Measurements from ENCODE around the gene AHSG. TPM values are rescaled to one million over a fixed set of nuclear protein-coding genes. Genes with fewer than 3 reads are reported as not detected.

Gene AHSG
- total RNA-seq, 1 experiment from 2014 or later: not detected

GRCh38 chr3:186653984-186654383 lies 41.1 kb downstream of the AHSG start:
- DNase-seq: peak; percentile 65
- Histone ChIP-seq H3K27me3 (ENCODE audit: control insufficient read depth, insufficient read depth, low read length) (no peaks in the 10 kb centered on the region), H3K36me3 (replicated peaks; ENCODE audit: control insufficient read depth, insufficient read depth, low read length) (no peaks in the 10 kb centered on the region), H3K4me3 (ENCODE audit: insufficient read depth, low read depth, low read length) (no peak overlapping the region)

- no peak for DNase-seq
- H3K36me3 ChIP-seq (replicated peaks; ENCODE audit: control insufficient read depth, insufficient read depth, low read length): no peaks in the 10 kb centered on the region
- H3K27me3 ChIP-seq (ENCODE audit: control insufficient read depth, insufficient read depth, low read length): no peaks in the 10 kb centered on the region
These were observed 50.7 kb downstream of the AHSG start for GRCh38 chr3:186663361-186664118.

GRCh38 chr3:186664119-186664495 lies 51.2 kb downstream of the AHSG start:
- H3K36me3 ChIP-seq (replicated peaks; ENCODE audit: control insufficient read depth, insufficient read depth, low read length): no peaks in the 10 kb centered on the region
- no peak for DNase-seq
- H3K27me3 ChIP-seq (ENCODE audit: control insufficient read depth, insufficient read depth, low read length): no peaks in the 10 kb centered on the region
- H3K4me3 ChIP-seq (ENCODE audit: insufficient read depth, low read depth, low read length): no peak overlapping the region

More at GRCh38 chr3:186663361-186664118, 50.7 kb downstream of the AHSG start:
- no peak overlapping the region for H3K4me3 ChIP-seq (ENCODE audit: insufficient read depth, low read depth, low read length)

GRCh38 chr3:186664506-186664905 lies 51.6 kb downstream of the AHSG start:
- Histone ChIP-seq H3K4me3 (ENCODE audit: insufficient read depth, low read depth, low read length) (no peak overlapping the region), H3K36me3 (replicated peaks; ENCODE audit: control insufficient read depth, insufficient read depth, low read length) (no peaks in the 10 kb centered on the region), H3K27me3 (ENCODE audit: control insufficient read depth, insufficient read depth, low read length) (no peaks in the 10 kb centered on the region)
- DNase-seq: no peak

- Histone ChIP-seq H3K27me3 (ENCODE audit: control insufficient read depth, insufficient read depth, low read length) (no peaks in the 10 kb centered on the region), H3K36me3 (replicated peaks; ENCODE audit: control insufficient read depth, insufficient read depth, low read length) (no peaks in the 10 kb centered on the region), H3K4me3 (ENCODE audit: insufficient read depth, low read depth, low read length) (no peak within 1 kb of the TSS)
- no peak for DNase-seq
These were observed 52.8 kb downstream of the AHSG start, which contains the start of gene HRG for GRCh38 chr3:186665625-186666188. TSS of gene HRG (plus strand) at chr3:186666014. CDS start at chr3:186666032, 18 bp downstream.

GRCh38 chr3:186668426-186668825 lies 55.6 kb downstream of the AHSG start:
- no peak overlapping the region for H3K4me3 ChIP-seq (ENCODE audit: insufficient read depth, low read depth, low read length)
- no peak for DNase-seq
- no peaks in the 10 kb centered on the region for H3K27me3 ChIP-seq (ENCODE audit: control insufficient read depth, insufficient read depth, low read length)
- H3K36me3 ChIP-seq (replicated peaks; ENCODE audit: control insufficient read depth, insufficient read depth, low read length): no peaks in the 10 kb centered on the region

- Histone ChIP-seq H3K36me3 (replicated peaks; ENCODE audit: control insufficient read depth, insufficient read depth, low read length) (no peaks in the 10 kb centered on the region), H3K27me3 (ENCODE audit: control insufficient read depth, insufficient read depth, low read length) (no peaks in the 10 kb centered on the region), H3K4me3 (ENCODE audit: insufficient read depth, low read depth, low read length) (no peak overlapping the region)
- no peak for DNase-seq
These were observed 56.7 kb downstream of the AHSG start for GRCh38 chr3:186669378-186670084.

GRCh38 chr3:186670155-186670554 lies 57.3 kb downstream of the AHSG start:
- Histone ChIP-seq H3K27me3 (ENCODE audit: control insufficient read depth, insufficient read depth, low read length) (no peaks in the 10 kb centered on the region), H3K4me3 (ENCODE audit: insufficient read depth, low read depth, low read length) (no peak overlapping the region), H3K36me3 (replicated peaks; ENCODE audit: control insufficient read depth, insufficient read depth, low read length) (no peaks in the 10 kb centered on the region)
- no peak for DNase-seq

Other genes starting within 250 kb of the AHSG start
- 0.81 and 1.8 TPM in 2 replicates for gene CRYGS, start 68.7 kb upstream of the AHSG start, total RNA-seq (2014; rRNA removed; shearing (Covaris generic))
- 15.2 and 19.6 TPM in 2 replicates for gene TBCCD1, start 45.7 kb upstream of the AHSG start, total RNA-seq (2014; rRNA removed; shearing (Covaris generic))
- gene DNAJB11, start 42.3 kb upstream of the AHSG start, total RNA-seq (2014; rRNA removed; shearing (Covaris generic)): 54.7 and 55.1 TPM in 2 replicates
- gene FETUB, start 27.3 kb downstream of the AHSG start, total RNA-seq (2014; rRNA removed; shearing (Covaris generic)): not detected in 2 replicates
- gene HRG, start 53.0 kb downstream of the AHSG start, total RNA-seq (2014; rRNA removed; shearing (Covaris generic)): 0.14 TPM in 1 of 2 replicates, not detected in the other
- gene KNG1, start 104.3 kb downstream of the AHSG start, total RNA-seq (2014; rRNA removed; shearing (Covaris generic)): not detected in 2 replicates
- gene EIF4A2, start 170.5 kb downstream of the AHSG start, total RNA-seq (2014; rRNA removed; shearing (Covaris generic)): 523 and 819 TPM in 2 replicates
- gene RFC4, start 193.4 kb downstream of the AHSG start, total RNA-seq (2014; rRNA removed; shearing (Covaris generic)): 105 and 131 TPM in 2 replicates
- not detected in 2 replicates for gene ADIPOQ, start 229.7 kb downstream of the AHSG start, total RNA-seq (2014; rRNA removed; shearing (Covaris generic))